GM18507 (cell line): ENCODE data around the gene ATP5MC2.
"Not testable (repeated sequence)": the region's sequence is repeated elsewhere in the genome, so short reads cannot be mapped to it uniquely, and the experiment has no call there.

ENCODE experiments used
- DNase-seq: peaks from one replicate; pipeline ENCODE4 v3.0.0; 2011; ENCODE audit warnings: low read depth; ENCODE audit not compliant: insufficient read length; ENCODE audit errors: extremely low spot score
- FAIRE-seq: peaks from 2 replicates; lab custom pipeline; 2011; peaks lifted over from hg19 to GRCh38; lab: Jason Lieb, UNC

Gene ATP5MC2

GRCh38 chr12:53659011-53659551 is 16.8 kb downstream of the ATP5MC2 start:
- FAIRE-seq, result no peak

GRCh38 chr12:53657041-53657440 is 18.8 kb downstream of the ATP5MC2 start:
- no peak for FAIRE-seq
- DNase-seq, result no peak

More at GRCh38 chr12:53659011-53659551, 16.8 kb downstream of the ATP5MC2 start:
- no peak for DNase-seq

GRCh38 chr12:53653595-53653994 is 22.3 kb downstream of the ATP5MC2 start:
- DNase-seq, result no peak
- FAIRE-seq, result no peak

- no peak for FAIRE-seq
These were observed 23.5 kb downstream of the ATP5MC2 start for GRCh38 chr12:53652366-53652765.

GRCh38 chr12:53651737-53652136 is 24.1 kb downstream of the ATP5MC2 start:
- no peak for DNase-seq
- FAIRE-seq, result no peak

More at GRCh38 chr12:53652366-53652765, 23.5 kb downstream of the ATP5MC2 start:
- DNase-seq, result no peak

- DNase-seq, FAIRE-seq: not testable (repeated sequence)
These were observed 29.6 kb downstream of the ATP5MC2 start for GRCh38 chr12:53646300-53646699.

- FAIRE-seq (no peak), DNase-seq (no peak)
These were observed 30.7 kb downstream of the ATP5MC2 start for GRCh38 chr12:53645165-53645564.

- FAIRE-seq (no peak), DNase-seq (no peak)
These were observed 31.8 kb downstream of the ATP5MC2 start for GRCh38 chr12:53644133-53644532.

- no peak for FAIRE-seq
- no peak for DNase-seq
These were observed 32.5 kb downstream of the ATP5MC2 start for GRCh38 chr12:53643232-53643979.

- DNase-seq (no peak), FAIRE-seq (no peak)
These were observed 37.8 kb downstream of the ATP5MC2 start for GRCh38 chr12:53638057-53638456.

GRCh38 chr12:53636641-53637040 is 39.2 kb downstream of the ATP5MC2 start:
- no peak for DNase-seq
- FAIRE-seq, result no peak

- not testable (repeated sequence) for FAIRE-seq, DNase-seq
These were observed 40.2 kb downstream of the ATP5MC2 start for GRCh38 chr12:53635708-53636107.

GRCh38 chr12:53631721-53632120 is 44.2 kb downstream of the ATP5MC2 start:
- FAIRE-seq (no peak), DNase-seq (no peak)

- no peak for FAIRE-seq
- no peak for DNase-seq
These were observed 48.0 kb downstream of the ATP5MC2 start for GRCh38 chr12:53627919-53628318.

GRCh38 chr12:53626702-53627169 is 49.1 kb downstream of the ATP5MC2 start:
- DNase-seq (no peak), FAIRE-seq (no peak)

GRCh38 chr12:53625946-53626701 is 49.8 kb downstream of the ATP5MC2 start, which contains the start of gene ATF7:
Gene ATF7 (minus strand): TSS chr12:53626382. CDS start chr12:53601000, 25,382 bp downstream.
- FAIRE-seq, result peak; percentile 89
- DNase-seq, result peak; percentile 90

GRCh38 chr12:53625373-53625945 is 50.4 kb downstream of the ATP5MC2 start:
- FAIRE-seq, result no peak
- DNase-seq, result no peak

- FAIRE-seq, result no peak
- DNase-seq, result no peak
These were observed 50.9 kb downstream of the ATP5MC2 start for GRCh38 chr12:53624956-53625355.

- DNase-seq (no peak), FAIRE-seq (no peak)
These were observed 51.4 kb downstream of the ATP5MC2 start for GRCh38 chr12:53624458-53624857.
